ENCODE data around the gene GPC4.

DNA sequence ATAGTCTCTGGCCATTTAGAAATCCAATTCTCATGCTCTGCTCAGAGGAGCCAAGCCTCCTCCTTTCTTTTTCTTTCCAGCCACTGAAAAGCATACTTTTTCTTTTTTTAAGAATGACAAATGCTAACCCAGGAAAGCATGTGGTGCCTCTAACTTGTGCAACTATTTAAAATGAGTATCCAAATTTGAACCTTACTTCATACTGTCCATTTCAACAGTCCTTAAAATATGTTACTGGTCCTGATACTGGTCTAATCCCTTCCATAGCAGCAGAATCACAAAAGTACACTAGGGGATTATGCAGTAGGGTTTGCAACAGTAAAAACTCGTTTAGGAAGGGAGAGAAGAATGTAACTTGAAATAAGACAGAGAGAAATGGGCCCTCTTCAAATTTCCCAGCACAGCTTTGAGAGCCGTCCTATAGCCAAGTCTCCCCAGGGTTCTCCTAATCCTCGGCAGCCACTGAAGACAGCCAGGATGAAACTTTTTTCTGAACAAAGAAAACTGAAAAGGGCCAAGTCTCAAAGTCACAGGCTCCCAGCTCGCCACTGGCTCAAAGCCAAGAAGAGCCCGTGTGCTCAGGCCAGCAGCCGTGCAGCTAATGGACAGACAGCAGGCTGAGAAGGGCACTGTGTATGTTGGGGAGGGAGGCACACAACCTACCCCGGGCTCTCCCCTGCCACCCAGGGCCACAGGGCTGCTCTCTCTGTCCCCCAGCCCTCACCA is 39.5 kb downstream of the GPC4 start:
- TF ChIP-seq EZH2 (IDR thresholded peaks at IDR 0.05; ENCODE audit: low read depth, unreplicated experiment): no peak
- TF ChIP-seq, protein P1, sequence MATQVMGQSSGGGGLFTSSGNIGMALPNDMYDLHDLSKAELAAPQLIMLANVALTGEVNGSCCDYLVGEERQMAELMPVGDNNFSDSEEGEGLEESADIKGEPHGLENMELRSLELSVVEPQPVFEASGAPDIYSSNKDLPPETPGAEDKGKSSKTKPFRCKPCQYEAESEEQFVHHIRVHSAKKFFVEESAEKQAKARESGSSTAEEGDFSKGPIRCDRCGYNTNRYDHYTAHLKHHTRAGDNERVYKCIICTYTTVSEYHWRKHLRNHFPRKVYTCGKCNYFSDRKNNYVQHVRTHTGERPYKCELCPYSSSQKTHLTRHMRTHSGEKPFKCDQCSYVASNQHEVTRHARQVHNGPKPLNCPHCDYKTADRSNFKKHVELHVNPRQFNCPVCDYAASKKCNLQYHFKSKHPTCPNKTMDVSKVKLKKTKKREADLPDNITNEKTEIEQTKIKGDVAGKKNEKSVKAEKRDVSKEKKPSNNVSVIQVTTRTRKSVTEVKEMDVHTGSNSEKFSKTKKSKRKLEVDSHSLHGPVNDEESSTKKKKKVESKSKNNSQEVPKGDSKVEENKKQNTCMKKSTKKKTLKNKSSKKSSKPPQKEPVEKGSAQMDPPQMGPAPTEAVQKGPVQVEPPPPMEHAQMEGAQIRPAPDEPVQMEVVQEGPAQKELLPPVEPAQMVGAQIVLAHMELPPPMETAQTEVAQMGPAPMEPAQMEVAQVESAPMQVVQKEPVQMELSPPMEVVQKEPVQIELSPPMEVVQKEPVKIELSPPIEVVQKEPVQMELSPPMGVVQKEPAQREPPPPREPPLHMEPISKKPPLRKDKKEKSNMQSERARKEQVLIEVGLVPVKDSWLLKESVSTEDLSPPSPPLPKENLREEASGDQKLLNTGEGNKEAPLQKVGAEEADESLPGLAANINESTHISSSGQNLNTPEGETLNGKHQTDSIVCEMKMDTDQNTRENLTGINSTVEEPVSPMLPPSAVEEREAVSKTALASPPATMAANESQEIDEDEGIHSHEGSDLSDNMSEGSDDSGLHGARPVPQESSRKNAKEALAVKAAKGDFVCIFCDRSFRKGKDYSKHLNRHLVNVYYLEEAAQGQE (IDR thresholded peaks at IDR 0.05; ENCODE audit: unreplicated experiment): no peak
- TF ChIP-seq CREB1 (CRISPR knock-in tag; IDR thresholded peaks at IDR 0.05; ENCODE audit: low read depth): no peak
- no peak for TF ChIP-seq CTCF (conservative IDR thresholded peaks at IDR 0.05; ENCODE audit: low read depth in 2 of 2)
- no peak for TF ChIP-seq NANOG (IDR thresholded peaks at IDR 0.05; ENCODE audit: borderline replicate concordance)
- TF ChIP-seq POLR2AphosphoS5 (IDR thresholded peaks at IDR 0.05; ENCODE audit: low read depth): no peak

All from GM23338 (cell line).